Neural progenitor cell (in vitro differentiated cells): ENCODE data around the gene NKG7. TPM values are rescaled to one million over a fixed set of nuclear protein-coding genes. Genes with fewer than 3 reads are reported as not detected.
A peak's percentile ranks its signal among the peaks of the same experiment; 100 is the strongest.

Experiments used
- DNase-seq: peaks from one replicate; pipeline ENCODE4 v3.0.0-alpha.2; 2016; ENCODE audit warnings: low spot score
- H2AFZ ChIP-seq: fragments of 200-600 bp; sonication (generic); replicated peaks from 2 replicates; pipeline ENCODE4 v1.6.1; 2016; ENCODE audit warnings: antibody characterized with exemption
- H3F3A ChIP-seq: fragments of 200-600 bp; sonication (generic); 2 replicates; pipeline ENCODE4 v1.6.1; 2016; ENCODE audit warnings: antibody characterized with exemption, low read depth
- H3K27ac ChIP-seq: fragments of 200-600 bp; sonication (generic); 2 replicates; pipeline ENCODE4 v1.5.1; 2016; ENCODE audit warnings: mild to moderate bottlenecking
- H3K27me3 ChIP-seq: fragments of 200-600 bp; sonication (generic); 2 replicates; pipeline ENCODE4 v1.6.1; 2016; ENCODE audit warnings: mild to moderate bottlenecking, moderate library complexity
- H3K36me3 ChIP-seq: fragments of 200-600 bp; sonication (generic); 2 replicates; pipeline ENCODE4 v1.5.1; 2016
- H3K4me1 ChIP-seq: fragments of 200-600 bp; sonication (generic); 2 replicates; pipeline ENCODE4 v1.6.1; 2016; ENCODE audit warnings: mixed run types
- H3K4me2 ChIP-seq: fragments of 200-600 bp; sonication (generic); 2 replicates; pipeline ENCODE4 v1.6.1; 2016
- H3K4me3 ChIP-seq: fragments of 200-600 bp; sonication (generic); 2 replicates; pipeline ENCODE4 v1.5.1; 2016
- H3K79me2 ChIP-seq: fragments of 200-600 bp; sonication (generic); 2 replicates; pipeline ENCODE4 v1.6.1; 2016; ENCODE audit warnings: low read depth
- H3K9ac ChIP-seq: fragments of 200-600 bp; sonication (generic); 2 replicates; pipeline ENCODE4 v1.6.1; 2016
- H3K9me3 ChIP-seq: fragments of 200-600 bp; sonication (generic); 2 replicates; pipeline ENCODE4 v1.5.1; 2016; ENCODE audit warnings: low read depth
- H4K20me1 ChIP-seq: fragments of 200-600 bp; sonication (generic); 2 replicates; pipeline ENCODE4 v1.6.1; 2016; ENCODE audit warnings: low read depth
- H3K27ac Mint-ChIP-seq: 3 replicates; pipeline ENCODE4 v1.8.0; 2021; ENCODE audit warnings: mixed read lengths
- H3K27me3 Mint-ChIP-seq: 2 replicates; pipeline ENCODE4 v1.8.0; 2022; ENCODE audit warnings: low read depth, mild to moderate bottlenecking, inconsistent platforms, moderate library complexity, mixed read lengths; ENCODE audit not compliant: insufficient read depth
- H3K36me3 Mint-ChIP-seq: 3 replicates; pipeline ENCODE4 v1.8.0; 2021; ENCODE audit warnings: mixed read lengths
- H3K4me1 Mint-ChIP-seq: 3 replicates; pipeline ENCODE4 v1.8.0; 2021; ENCODE audit warnings: mixed read lengths
- H3K4me3 Mint-ChIP-seq: 3 replicates; pipeline ENCODE4 v1.8.0; 2021; ENCODE audit warnings: mild to moderate bottlenecking, moderate library complexity, mixed read lengths
- H3K9me3 Mint-ChIP-seq: 3 replicates; pipeline ENCODE4 v1.8.0; 2020; ENCODE audit warnings: mixed read lengths
- EZH2 ChIP-seq: fragments of 200-600 bp; sonication (generic); IDR thresholded peaks from 2 replicates; pipeline ENCODE4 v1.6.1; 2017; ENCODE audit warnings: antibody characterized with exemption, mild to moderate bottlenecking, moderate library complexity
- EZH2phosphoT487 ChIP-seq: fragments of 200-600 bp; sonication (generic); IDR thresholded peaks from 2 replicates; pipeline ENCODE4 v1.6.1; 2017; ENCODE audit warnings: antibody characterized with exemption
- total RNA-seq: library from RNA; depleted of rRNA; stranded (reverse); fragments of >200 nt; gene quantifications from 2 replicates; pipeline ENCODE4 v1.2.3, GENCODE V29; 2015; ENCODE audit warnings: low replicate concordance
- TF ChIP-seq, protein P1 (sequence below): fragments of 200-600 bp; sonication (generic); IDR thresholded peaks from 2 replicates; pipeline ENCODE4 v1.5.1; 2017; ENCODE audit warnings: antibody characterized with exemption, mild to moderate bottlenecking

Gene NKG7
- total RNA-seq, 1 donor from 2014 or later = not detected

DNA sequence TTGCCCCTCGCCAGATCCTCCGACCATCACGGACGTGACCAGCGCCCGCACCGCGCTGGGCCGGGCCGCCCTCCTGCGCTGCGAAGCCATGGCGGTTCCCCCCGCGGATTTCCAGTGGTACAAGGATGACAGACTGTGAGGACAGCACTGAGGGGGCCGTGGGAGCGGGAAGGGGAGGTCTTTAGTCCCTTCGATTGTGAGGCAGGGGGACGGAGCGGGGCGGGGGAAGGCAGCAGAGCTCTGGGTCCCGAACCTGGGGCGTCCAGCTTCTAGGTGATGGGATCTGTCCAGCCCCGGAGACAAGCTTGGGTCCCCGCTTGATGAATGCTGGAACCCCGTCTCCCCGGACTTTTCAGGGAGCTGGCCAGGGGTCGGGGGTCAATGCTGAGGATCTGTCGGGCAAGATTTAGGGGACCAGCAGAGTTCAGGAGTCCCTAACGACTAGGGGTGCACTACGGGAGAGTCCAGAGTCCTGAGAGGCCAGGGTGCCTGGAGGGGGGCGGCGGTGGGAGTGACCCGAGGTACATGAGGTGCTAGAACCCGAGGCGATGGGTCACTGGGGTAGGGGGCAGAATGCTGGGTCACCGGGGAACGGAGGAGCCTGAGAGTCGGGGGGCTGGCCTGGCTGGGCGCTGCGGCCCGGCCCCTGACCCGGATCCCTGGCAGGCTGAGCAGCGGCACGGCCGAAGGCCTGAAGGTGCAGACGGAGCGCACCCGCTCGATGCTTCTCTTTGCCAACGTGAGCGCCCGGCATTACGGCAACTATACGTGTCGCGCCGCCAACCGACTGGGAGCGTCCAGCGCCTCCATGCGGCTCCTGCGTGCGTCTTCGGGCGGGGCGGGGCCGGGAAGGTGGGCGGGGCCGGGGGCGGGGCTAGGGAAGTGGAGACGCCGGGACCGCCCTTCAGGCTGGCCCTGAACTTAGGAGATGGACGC is 45.1 kb downstream of the NKG7 start:
- no peak overlapping the region for H3K27ac Mint-ChIP-seq

DNA sequence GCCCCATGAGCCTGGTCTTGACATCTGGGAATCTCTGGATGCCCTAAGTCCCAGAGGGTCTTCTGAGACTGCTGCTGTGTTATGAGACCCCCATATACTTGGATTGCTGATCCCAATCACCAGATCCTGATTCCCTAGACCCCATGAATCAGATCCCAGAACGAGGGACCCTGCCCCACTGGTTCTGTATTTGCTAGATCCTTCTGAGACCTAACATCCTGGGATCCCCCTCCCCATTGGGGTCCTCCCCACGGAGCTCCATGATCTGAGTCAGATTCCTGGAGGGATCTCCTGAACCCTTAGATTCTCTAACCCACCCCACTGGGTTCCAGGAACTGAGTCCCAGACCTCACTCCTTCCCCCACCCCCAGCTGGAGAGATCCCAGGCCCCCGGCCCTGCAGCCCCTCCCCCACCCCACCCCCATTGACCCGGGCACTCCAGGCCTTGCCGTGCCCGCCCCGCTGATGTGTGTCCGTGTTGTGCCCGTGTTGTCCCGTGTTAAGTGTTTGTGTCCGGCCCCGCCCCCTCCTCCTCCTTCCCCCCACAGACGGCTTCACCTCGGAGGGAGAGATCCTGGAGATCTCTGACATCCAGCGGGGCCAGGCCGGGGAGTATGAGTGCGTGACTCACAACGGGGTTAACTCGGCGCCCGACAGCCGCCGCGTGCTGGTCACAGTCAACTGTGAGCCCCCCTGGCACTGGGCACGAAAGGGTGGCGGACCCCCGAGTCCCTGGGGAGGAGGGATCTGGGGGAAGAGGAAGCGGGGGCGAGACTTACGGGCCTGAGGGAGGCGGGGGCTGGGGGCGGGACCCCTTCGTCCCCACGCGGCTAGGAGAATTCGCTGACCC is 46.0 kb downstream of the NKG7 start:
- H3K27ac ChIP-seq = no peak overlapping the region
- H3K4me1 ChIP-seq = no peaks in the 10 kb centered on the region
- Mint-ChIP-seq H3K4me1 (peaks cover 2% of the 10 kb centered on the region), H3K27me3 (peaks cover 9% of the 10 kb centered on the region), H3K36me3 (peaks cover 20% of the 10 kb centered on the region), H3K9me3 (peaks cover 2% of the 10 kb centered on the region), H3K27ac (no peak overlapping the region), H3K4me3 (peak overlapping the region; percentile 35)
- H3K27me3 ChIP-seq = peaks cover 7% of the 10 kb centered on the region
- no peaks in the 10 kb centered on the region for H4K20me1 ChIP-seq
- TF ChIP-seq, protein P1, sequence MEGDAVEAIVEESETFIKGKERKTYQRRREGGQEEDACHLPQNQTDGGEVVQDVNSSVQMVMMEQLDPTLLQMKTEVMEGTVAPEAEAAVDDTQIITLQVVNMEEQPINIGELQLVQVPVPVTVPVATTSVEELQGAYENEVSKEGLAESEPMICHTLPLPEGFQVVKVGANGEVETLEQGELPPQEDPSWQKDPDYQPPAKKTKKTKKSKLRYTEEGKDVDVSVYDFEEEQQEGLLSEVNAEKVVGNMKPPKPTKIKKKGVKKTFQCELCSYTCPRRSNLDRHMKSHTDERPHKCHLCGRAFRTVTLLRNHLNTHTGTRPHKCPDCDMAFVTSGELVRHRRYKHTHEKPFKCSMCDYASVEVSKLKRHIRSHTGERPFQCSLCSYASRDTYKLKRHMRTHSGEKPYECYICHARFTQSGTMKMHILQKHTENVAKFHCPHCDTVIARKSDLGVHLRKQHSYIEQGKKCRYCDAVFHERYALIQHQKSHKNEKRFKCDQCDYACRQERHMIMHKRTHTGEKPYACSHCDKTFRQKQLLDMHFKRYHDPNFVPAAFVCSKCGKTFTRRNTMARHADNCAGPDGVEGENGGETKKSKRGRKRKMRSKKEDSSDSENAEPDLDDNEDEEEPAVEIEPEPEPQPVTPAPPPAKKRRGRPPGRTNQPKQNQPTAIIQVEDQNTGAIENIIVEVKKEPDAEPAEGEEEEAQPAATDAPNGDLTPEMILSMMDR = no peak
- TF ChIP-seq EZH2phosphoT487 (no peak), EZH2 (no peak)
- no peak overlapping the region for H3K9ac ChIP-seq
- no peaks in the 10 kb centered on the region for H3K9me3 ChIP-seq
- no peak overlapping the region for H2AFZ ChIP-seq
- no peaks in the 10 kb centered on the region for H3K36me3 ChIP-seq
- no peaks in the 10 kb centered on the region for H3K79me2 ChIP-seq
- DNase-seq = no peak
- H3F3A ChIP-seq = no peaks in the 10 kb centered on the region
- H3K4me2 ChIP-seq = no peak overlapping the region
- H3K4me3 ChIP-seq = no peak overlapping the region

More for the DNA sequence above, 45.1 kb downstream of the NKG7 start:
- Mint-ChIP-seq H3K9me3 (peaks cover 2% of the 10 kb centered on the region), H3K36me3 (peaks cover 26% of the 10 kb centered on the region), H3K27me3 (peaks cover 10% of the 10 kb centered on the region), H3K4me3 (no peak overlapping the region), H3K4me1 (peaks cover 2% of the 10 kb centered on the region)
- Histone ChIP-seq H3K4me2 (peak overlapping the region; percentile 60), H3F3A (no peaks in the 10 kb centered on the region), H3K4me1 (no peaks in the 10 kb centered on the region), H3K27ac (no peak overlapping the region), H3K79me2 (no peaks in the 10 kb centered on the region), H4K20me1 (no peaks in the 10 kb centered on the region), H3K36me3 (no peaks in the 10 kb centered on the region), H3K4me3 (peak overlapping the region; percentile 25), H3K27me3 (peaks cover 7% of the 10 kb centered on the region), H2AFZ (no peak overlapping the region), H3K9me3 (no peaks in the 10 kb centered on the region), H3K9ac (no peak overlapping the region)
- DNase-seq = peak; percentile 84
- TF ChIP-seq, protein P1 = peak; percentile 46
- TF ChIP-seq EZH2 (no peak), EZH2phosphoT487 (no peak)

DNA sequence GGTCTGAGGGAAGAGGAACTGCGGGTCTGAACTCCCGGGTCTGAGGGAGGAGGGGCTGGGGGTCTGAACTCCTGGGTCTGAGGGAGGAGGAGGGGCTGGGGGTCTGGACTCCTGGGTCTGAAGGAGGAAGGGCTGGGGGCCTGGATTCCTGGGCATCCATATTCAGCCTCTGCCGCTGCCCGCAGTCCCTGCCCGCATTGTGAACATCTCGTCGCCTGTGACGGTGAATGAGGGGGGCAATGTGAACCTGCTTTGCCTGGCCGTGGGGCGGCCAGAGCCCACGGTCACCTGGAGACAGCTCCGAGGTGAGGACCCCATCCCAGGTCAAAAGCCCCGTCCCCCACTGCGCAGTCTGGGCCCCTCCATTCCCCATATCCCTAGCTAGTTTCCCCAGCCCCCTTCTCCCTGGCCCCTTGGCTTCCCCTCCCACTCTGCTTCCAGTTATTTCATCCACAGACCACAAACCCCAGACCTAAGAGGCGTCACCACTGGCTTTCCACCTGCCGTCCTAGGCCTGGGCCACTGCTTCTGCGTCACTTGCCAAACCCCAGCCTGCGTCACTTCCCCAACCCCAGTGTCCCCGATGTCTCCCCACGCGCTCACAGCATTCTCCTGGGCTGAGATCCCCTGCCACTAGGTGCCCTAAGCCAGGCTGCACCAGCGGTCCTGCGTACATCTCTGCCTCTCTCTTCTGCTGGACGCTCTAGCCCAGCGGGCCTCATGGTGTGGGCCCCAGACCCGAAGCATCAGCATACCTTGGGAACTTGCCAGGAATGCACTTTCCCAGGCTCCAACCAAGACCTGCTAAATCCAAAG is 47.1 kb downstream of the NKG7 start:
- Histone ChIP-seq H4K20me1 (no peaks in the 10 kb centered on the region), H3K79me2 (no peaks in the 10 kb centered on the region), H3K27me3 (peaks cover 7% of the 10 kb centered on the region), H3K9ac (no peak overlapping the region), H3K9me3 (no peaks in the 10 kb centered on the region), H3K36me3 (no peaks in the 10 kb centered on the region), H3F3A (no peaks in the 10 kb centered on the region), H3K27ac (no peak overlapping the region), H2AFZ (no peak overlapping the region), H3K4me3 (no peak overlapping the region), H3K4me1 (no peaks in the 10 kb centered on the region), H3K4me2 (no peak overlapping the region)
- Mint-ChIP-seq H3K27me3 (peaks cover 7% of the 10 kb centered on the region), H3K4me3 (no peak overlapping the region), H3K27ac (no peak overlapping the region), H3K36me3 (peaks cover 15% of the 10 kb centered on the region), H3K9me3 (peaks cover 2% of the 10 kb centered on the region), H3K4me1 (peaks cover 9% of the 10 kb centered on the region)
- TF ChIP-seq EZH2phosphoT487 = no peak
- no peak for TF ChIP-seq EZH2
- TF ChIP-seq, protein P1 = no peak
- DNase-seq = no peak
